GM19099 (cell line): Measurements from ENCODE around the gene TDRD9.

Source experiments
- POLR2A ChIP-seq: IDR thresholded peaks from 3 replicates; pipeline ENCODE4 v1.6.1; 2011; ENCODE audit warnings: low read depth; ENCODE audit not compliant: insufficient read length; ENCODE audit errors: extremely low read depth

TDRD9 gene

DNA sequence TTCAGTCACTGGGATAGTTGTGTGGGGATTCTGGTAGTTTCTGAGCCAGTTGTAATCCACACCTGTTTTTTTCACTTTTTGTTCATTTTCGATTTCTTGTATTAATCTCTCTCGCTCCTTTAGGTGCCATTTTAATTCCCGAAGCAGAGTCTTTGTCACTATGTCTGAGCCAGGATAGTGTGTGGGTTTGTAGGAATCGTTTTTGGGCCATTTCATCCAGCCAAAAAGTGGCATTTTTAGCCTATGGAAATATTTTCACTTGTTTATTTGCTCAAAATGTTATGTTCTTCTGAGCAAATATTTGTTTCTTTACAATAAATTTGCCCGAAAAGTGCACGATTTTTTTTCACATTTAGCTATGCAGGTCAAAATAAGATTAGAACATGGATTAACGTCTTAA is 13.2 kb downstream of the TDRD9 start:
- no peak for TF ChIP-seq POLR2A

GRCh38 chr14:103941973-103942736 is 13.9 kb downstream of the TDRD9 start, which contains the start of gene RD3L:
Gene RD3L, minus strand, starts transcription at chr14:103942529. Its CDS starts 834 bp downstream, at chr14:103941695.
- no peak for TF ChIP-seq POLR2A

DNA sequence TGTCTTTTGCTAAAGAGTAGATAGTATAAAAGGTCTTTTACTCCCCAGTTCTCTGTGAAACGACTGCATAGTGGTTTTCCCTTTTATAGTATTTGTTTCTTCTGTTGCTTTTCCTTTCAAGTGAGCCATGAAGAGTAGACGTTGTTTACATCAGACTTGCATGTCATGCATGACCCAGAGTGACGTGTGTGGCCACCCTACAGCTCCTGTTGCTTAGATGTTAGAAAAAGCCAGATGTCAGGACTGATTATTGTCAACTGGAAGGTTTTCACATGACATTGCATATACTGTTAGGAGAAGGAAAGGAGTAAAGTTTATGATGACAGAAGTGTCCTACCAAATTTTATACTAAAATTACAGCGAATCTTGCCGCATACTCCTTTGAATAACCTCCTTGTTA is 15.4 kb downstream of the TDRD9 start:
- TF ChIP-seq POLR2A = no peak

- TF ChIP-seq POLR2A = no peak
These were observed 18.7 kb downstream of the TDRD9 start for GRCh38 chr14:103946975-103947374.

- TF ChIP-seq POLR2A = no peak
These were observed 20.2 kb downstream of the TDRD9 start for GRCh38 chr14:103948442-103948841.

GRCh38 chr14:103949131-103949790 is 21.0 kb downstream of the TDRD9 start:
- TF ChIP-seq POLR2A = no peak

- TF ChIP-seq POLR2A = no peak
These were observed 32.3 kb downstream of the TDRD9 start for GRCh38 chr14:103960457-103961055.

DNA sequence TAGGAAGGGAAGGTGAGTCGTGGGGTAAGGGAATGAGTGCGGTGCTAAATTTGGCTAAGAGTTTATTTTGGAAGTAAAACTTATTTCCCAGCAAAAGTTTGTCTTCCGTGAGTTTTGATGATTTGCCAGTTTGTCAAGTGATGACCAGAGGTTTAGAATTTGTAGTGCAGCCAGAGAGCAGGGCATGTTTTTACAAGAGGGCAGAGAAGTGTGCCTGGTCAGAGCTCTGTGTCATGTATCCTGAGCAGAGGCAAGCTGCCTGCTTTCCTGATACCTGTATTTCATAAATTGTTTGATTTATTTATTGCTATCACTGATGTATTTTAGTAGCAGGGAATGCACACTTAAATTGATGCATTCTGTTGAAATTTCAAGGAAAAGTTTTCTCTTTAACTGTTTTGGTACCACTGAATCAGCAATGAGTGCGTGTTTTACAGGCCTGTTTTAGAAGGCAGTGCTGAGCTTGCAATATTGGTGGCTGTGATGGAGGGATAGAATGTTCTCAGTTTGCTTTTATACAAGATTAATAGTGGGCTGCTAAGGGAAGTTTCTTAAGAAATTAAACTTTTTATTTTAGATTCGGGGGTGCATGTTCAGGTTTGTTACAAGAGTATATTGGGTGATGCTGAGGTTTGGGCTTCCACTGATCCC is 33.8 kb downstream of the TDRD9 start:
- TF ChIP-seq POLR2A = no peak

DNA sequence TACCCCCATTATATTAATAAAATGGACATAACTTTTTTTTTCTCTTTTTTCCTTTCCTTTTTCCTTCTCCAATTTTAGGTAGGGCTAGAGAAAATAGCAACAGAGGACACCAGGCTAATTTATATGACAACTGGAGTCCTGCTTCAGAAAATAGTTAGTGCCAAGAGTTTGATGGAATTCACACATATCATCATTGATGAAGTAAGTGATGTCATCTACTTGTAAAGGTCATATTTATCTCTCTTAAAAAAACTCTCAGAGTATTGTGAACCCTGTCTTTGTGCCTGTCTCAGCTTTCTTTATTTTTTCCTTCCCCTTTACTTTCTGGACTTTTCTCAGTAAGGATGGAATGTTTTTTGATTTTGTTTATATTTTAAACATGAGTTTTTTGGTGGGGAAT is 38.4 kb downstream of the TDRD9 start:
- TF ChIP-seq POLR2A = no peak

GRCh38 chr14:103969961-103970360 is 41.7 kb downstream of the TDRD9 start:
- TF ChIP-seq POLR2A = no peak

DNA sequence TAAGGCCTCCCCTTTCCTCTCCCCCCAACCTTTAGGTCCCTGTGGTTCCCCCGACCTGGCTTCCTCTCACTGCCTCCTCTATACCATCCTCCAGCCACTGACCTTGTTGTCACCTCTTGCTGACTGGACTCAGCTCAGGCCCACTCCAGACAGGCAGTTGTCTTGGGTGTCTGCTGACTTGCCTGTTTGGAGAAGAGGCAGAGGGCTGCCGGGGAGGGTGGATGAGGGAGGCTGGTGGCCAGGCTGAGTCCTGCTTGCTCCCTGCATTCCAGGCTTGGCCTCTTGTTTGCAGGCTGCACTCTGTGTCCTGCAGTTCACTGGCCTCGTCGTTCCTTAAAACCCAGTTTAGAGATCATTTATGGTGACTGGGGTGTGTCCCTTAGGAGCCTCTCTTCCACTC is 45.1 kb downstream of the TDRD9 start:
- TF ChIP-seq POLR2A = no peak

GRCh38 chr14:103974575-103974974 is 46.3 kb downstream of the TDRD9 start:
- no peak for TF ChIP-seq POLR2A

DNA sequence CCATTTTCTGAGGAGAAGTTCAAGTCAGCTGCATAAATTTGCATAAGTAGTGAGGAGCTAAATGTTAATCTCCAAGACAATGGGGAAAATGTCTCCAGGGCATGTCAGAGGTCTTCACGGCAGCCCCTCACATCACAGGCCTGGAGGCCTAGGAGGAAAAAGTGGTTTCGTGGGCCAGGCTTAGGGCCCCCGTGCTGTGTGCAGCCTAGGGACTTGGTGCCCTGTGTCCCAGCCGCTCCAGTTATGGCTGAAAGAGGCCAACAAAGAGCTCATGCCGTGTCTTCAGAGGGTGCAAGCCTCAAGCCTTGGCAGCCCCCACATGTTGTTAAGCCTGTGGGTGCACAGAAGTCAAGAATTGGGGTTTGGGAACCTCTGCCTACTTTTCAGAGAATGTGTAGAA is 55.9 kb downstream of the TDRD9 start:
- no peak for TF ChIP-seq POLR2A

DNA sequence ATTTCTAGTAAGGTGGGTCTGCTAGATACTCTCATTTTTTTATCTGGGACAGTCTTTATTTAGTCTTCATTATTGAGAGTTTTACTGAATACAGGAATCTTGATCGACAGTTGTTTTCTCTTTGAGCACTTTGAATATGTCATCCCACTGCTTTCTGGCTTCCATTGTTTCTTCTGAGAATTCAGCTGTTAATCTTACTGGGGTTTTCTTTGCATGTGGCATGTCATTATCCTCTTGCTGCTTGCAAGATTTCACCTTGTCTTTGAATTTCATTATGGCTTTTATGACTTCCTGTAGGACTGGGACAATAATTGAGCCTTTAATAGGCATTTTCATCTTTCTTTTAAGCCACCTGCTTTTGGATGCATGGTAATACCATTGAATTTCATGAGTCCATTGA is 60.8 kb downstream of the TDRD9 start:
- no peak for TF ChIP-seq POLR2A

- no peak for TF ChIP-seq POLR2A
These were observed 61.7 kb downstream of the TDRD9 start for GRCh38 chr14:103989964-103990363.
